Measurements from ENCODE around the gene AQP7.
"Not testable (repeated sequence)": the region's sequence is repeated elsewhere in the genome, so short reads cannot be mapped to it uniquely, and the experiment has no call there.

Gene AQP7

DNA sequence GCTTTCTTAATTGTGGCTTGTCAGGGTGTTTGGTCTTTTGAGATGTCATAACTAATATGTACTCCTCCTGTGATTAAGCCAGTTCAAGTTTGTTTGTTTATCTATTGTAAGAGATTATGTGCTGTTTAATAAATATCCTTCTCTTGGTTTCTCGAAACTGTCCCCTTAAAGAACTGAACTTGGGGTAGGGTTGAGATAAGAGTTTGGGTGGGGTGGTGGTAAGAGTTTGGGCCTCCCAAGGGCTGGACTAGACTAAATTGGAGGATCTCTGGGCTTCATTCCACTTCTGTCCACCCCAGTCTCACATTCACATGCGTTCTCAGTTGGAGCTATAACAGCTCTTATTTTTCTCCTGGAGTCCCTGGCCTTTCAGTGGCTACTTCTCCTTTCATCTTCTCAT is 38.2 kb downstream of the AQP7 start:
- Histone ChIP-seq H3K4me1 (ENCODE audit: low read length) (no peaks in the 10 kb centered on the region), H3K27me3 (replicated peaks; ENCODE audit: insufficient read depth, low read length) (no peaks in the 10 kb centered on the region), H2AFZ (ENCODE audit: low read length) (no peak overlapping the region), H3K9me2 (replicated peaks; ENCODE audit: insufficient read depth, low read length) (no peaks in the 10 kb centered on the region), H3K9me3 (replicated peaks; ENCODE audit: insufficient read depth, low read length) (no peaks in the 10 kb centered on the region), H3K79me2 (ENCODE audit: low read length) (no peaks in the 10 kb centered on the region), H3K27ac (ENCODE audit: low read length) (no peak overlapping the region), H3K4me2 (ENCODE audit: low read depth, low read length) (no peak overlapping the region), H3K4me3 (ENCODE audit: low read length) (no peak overlapping the region), H3K36me3 (replicated peaks; ENCODE audit: insufficient read depth, low read length) (no peaks in the 10 kb centered on the region), H3F3A (ENCODE audit: insufficient read depth, low read length) (no peaks in the 10 kb centered on the region), H4K20me1 (ENCODE audit: insufficient read depth, low read length) (no peaks in the 10 kb centered on the region), H3K9ac (ENCODE audit: low read length) (no peak overlapping the region)
- TF ChIP-seq EZH2phosphoT487 (IDR thresholded peaks at IDR 0.05; ENCODE audit: low read length) (no peak), EZH2 (optimal IDR thresholded peaks at IDR 0.05; ENCODE audit: low read depth, low read length) (no peak)
- TF ChIP-seq, protein P1, sequence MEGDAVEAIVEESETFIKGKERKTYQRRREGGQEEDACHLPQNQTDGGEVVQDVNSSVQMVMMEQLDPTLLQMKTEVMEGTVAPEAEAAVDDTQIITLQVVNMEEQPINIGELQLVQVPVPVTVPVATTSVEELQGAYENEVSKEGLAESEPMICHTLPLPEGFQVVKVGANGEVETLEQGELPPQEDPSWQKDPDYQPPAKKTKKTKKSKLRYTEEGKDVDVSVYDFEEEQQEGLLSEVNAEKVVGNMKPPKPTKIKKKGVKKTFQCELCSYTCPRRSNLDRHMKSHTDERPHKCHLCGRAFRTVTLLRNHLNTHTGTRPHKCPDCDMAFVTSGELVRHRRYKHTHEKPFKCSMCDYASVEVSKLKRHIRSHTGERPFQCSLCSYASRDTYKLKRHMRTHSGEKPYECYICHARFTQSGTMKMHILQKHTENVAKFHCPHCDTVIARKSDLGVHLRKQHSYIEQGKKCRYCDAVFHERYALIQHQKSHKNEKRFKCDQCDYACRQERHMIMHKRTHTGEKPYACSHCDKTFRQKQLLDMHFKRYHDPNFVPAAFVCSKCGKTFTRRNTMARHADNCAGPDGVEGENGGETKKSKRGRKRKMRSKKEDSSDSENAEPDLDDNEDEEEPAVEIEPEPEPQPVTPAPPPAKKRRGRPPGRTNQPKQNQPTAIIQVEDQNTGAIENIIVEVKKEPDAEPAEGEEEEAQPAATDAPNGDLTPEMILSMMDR (IDR thresholded peaks at IDR 0.05; ENCODE audit: low read length), result no peak
- DNase-seq, result no peak

DNA sequence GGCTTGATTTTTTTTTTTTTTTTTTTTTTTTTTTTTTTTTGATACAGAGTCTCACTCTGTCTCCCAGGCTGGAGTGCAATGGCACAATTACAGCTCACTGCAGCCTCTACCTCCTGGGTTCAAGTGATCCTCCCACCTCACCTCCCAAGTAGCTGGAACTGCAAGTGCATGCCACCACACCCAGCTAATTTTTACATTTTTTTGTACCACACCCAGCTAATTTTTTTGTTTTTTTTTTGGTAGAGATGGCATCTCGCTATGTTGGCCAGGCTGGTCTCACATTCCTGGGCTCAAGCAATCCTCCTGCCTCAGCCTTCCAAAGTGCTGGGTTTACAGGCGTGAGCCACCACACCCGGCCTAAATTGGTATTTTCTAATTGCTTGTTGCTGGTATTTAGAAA is 43.7 kb downstream of the AQP7 start:
- not testable (repeated sequence) for H3K9me3 ChIP-seq (replicated peaks; ENCODE audit: insufficient read depth, low read length); DNase-seq; H3K36me3 ChIP-seq (replicated peaks; ENCODE audit: insufficient read depth, low read length); H3K9me2 ChIP-seq (replicated peaks; ENCODE audit: insufficient read depth, low read length); H3K9ac ChIP-seq (ENCODE audit: low read length); H3F3A ChIP-seq (ENCODE audit: insufficient read depth, low read length); H3K4me1 ChIP-seq (ENCODE audit: low read length); H2AFZ ChIP-seq (ENCODE audit: low read length); H3K27ac ChIP-seq (ENCODE audit: low read length); H3K4me2 ChIP-seq (ENCODE audit: low read depth, low read length); H3K79me2 ChIP-seq (ENCODE audit: low read length); H3K27me3 ChIP-seq (replicated peaks; ENCODE audit: insufficient read depth, low read length); H4K20me1 ChIP-seq (ENCODE audit: insufficient read depth, low read length); H3K4me3 ChIP-seq (ENCODE audit: low read length)

DNA sequence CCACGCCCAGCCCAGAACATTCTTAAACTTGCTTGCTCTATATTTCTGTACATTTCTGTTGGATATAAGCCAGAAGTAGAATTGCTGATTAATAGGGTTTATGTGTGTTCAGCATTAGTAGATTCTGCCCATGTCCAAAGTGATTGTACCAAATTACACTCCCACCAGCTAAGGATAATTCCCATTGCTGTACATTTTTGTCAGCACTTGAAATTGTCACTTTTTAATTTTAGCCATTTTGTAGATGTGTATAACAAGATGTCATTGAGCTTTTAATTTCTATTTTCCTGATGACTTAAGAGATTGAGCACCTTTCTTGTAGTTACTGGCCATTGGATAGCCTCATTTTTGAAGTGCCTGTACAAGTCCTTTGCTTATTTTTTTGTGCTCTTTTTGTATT is 46.4 kb downstream of the AQP7 start:
- no peaks in the 10 kb centered on the region; the same call in 1 of the 2 replicates for H3K36me3 ChIP-seq (replicated peaks; ENCODE audit: insufficient read depth, low read length)
- no peaks in the 10 kb centered on the region for H3K27me3 ChIP-seq (replicated peaks; ENCODE audit: insufficient read depth, low read length)
- H3K27ac ChIP-seq (ENCODE audit: low read length), result no peak overlapping the region
- H3K9ac ChIP-seq (ENCODE audit: low read length), result no peak overlapping the region
- H3K4me2 ChIP-seq (ENCODE audit: low read depth, low read length), result no peak overlapping the region
- no peaks in the 10 kb centered on the region for H4K20me1 ChIP-seq (ENCODE audit: insufficient read depth, low read length)
- H3F3A ChIP-seq (ENCODE audit: insufficient read depth, low read length), result no peaks in the 10 kb centered on the region
- H3K4me1 ChIP-seq (ENCODE audit: low read length), result no peaks in the 10 kb centered on the region
- H3K4me3 ChIP-seq (ENCODE audit: low read length), result no peak overlapping the region
- H2AFZ ChIP-seq (ENCODE audit: low read length), result no peak overlapping the region
- no peaks in the 10 kb centered on the region for H3K9me2 ChIP-seq (replicated peaks; ENCODE audit: insufficient read depth, low read length)
- no peaks in the 10 kb centered on the region for H3K79me2 ChIP-seq (ENCODE audit: low read length)
- DNase-seq, result no peak
- TF ChIP-seq EZH2 (optimal IDR thresholded peaks at IDR 0.05; ENCODE audit: low read depth, low read length), result no peak
- no peak for TF ChIP-seq EZH2phosphoT487 (IDR thresholded peaks at IDR 0.05; ENCODE audit: low read length)
- TF ChIP-seq, protein P1 (IDR thresholded peaks at IDR 0.05; ENCODE audit: low read length), result no peak
- H3K9me3 ChIP-seq (replicated peaks; ENCODE audit: insufficient read depth, low read length), result no peaks in the 10 kb centered on the region

DNA sequence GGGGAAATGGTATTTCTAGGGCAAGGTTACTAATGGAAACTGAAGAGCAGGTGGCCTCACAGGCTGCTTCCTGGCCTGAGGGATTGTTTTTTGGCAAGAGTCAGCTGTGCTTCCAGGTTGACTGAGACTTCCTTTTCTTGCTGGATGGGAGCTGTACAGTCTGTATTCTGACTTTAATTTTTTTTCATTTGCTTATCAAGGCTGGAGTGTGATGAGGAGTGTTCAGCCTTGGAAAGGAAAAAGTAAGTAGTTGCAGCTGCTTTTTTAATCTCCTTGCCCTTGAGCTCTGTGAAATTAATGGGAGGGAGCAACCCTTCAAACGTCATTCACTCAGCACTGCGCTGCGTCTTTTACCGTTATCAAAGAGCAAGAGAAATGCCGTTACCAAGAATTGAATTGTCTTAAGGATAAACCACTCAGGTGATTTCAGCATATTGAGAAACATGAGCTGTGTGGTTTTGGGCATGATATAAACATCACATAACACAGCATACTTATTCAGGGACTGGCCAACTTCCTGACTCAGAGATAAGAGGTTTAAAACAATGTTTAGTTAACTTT is 47.6 kb downstream of the AQP7 start:
- H3K4me1 ChIP-seq (ENCODE audit: low read length), result no peaks in the 10 kb centered on the region
- no peak overlapping the region for H3K4me2 ChIP-seq (ENCODE audit: low read depth, low read length)
- TF ChIP-seq EZH2 (optimal IDR thresholded peaks at IDR 0.05; ENCODE audit: low read depth, low read length), result no peak
- no peaks in the 10 kb centered on the region for H3F3A ChIP-seq (ENCODE audit: insufficient read depth, low read length)
- H3K27ac ChIP-seq (ENCODE audit: low read length), result no peak overlapping the region
- no peaks in the 10 kb centered on the region for H3K79me2 ChIP-seq (ENCODE audit: low read length)
- H4K20me1 ChIP-seq (ENCODE audit: insufficient read depth, low read length), result no peaks in the 10 kb centered on the region
- no peak for DNase-seq
- H3K36me3 ChIP-seq (replicated peaks; ENCODE audit: insufficient read depth, low read length), result no peaks in the 10 kb centered on the region; the same call in 1 of the 2 replicates
- no peak overlapping the region for H3K4me3 ChIP-seq (ENCODE audit: low read length)
- no peaks in the 10 kb centered on the region for H3K9me2 ChIP-seq (replicated peaks; ENCODE audit: insufficient read depth, low read length)
- H3K9ac ChIP-seq (ENCODE audit: low read length), result no peak overlapping the region
- H3K9me3 ChIP-seq (replicated peaks; ENCODE audit: insufficient read depth, low read length), result no peaks in the 10 kb centered on the region
- no peaks in the 10 kb centered on the region for H3K27me3 ChIP-seq (replicated peaks; ENCODE audit: insufficient read depth, low read length)
- H2AFZ ChIP-seq (ENCODE audit: low read length), result no peak overlapping the region
